Breast epithelium (tissue), 4 donors: ENCODE data around the gene TM4SF4. TPM values are rescaled to one million over a fixed set of nuclear protein-coding genes. Genes with fewer than 3 reads are reported as not detected.

Experiments used
- DNase-seq, 2 donors: peaks; one replicate each; pipeline ENCODE4 v3.0.0-alpha.2; 2019; ENCODE audit warnings: low spot score in 2 of 2
- H3K27ac ChIP-seq, 2 donors: fragments of 200-600 bp; sonication (generic) in 1 of 2; one replicate each; pipeline ENCODE4 v1.5.1; 2016 to 2019; ENCODE audit warnings: mild to moderate bottlenecking in 1 of 2
- H3K27me3 ChIP-seq, 2 donors: fragments of 200-600 bp; sonication (generic) in 1 of 2; one replicate each; pipeline versions ENCODE4 v1.5.1 to v1.6.0; 2017 to 2019; ENCODE audit warnings: control low read depth in 1 of 2, mild to moderate bottlenecking in 1 of 2
- H3K36me3 ChIP-seq: fragments of 200-600 bp; one replicate; pipeline ENCODE4 v1.5.1; 2019
- H3K4me1 ChIP-seq, 2 donors: fragments of 200-600 bp; sonication (generic); one replicate each; pipeline ENCODE4 v1.5.1; 2016 to 2019; ENCODE audit warnings: control low read depth in 1 of 2
- H3K4me3 ChIP-seq, 3 donors: fragments of 200-600 bp; sonication (generic); 1 replicate in 2 of 3; 2 replicates in 1 of 3; pipeline ENCODE4 v1.5.1; 2016 to 2019; ENCODE audit warnings: mild to moderate bottlenecking in 3 of 3, moderate library complexity in 2 of 3
- H3K9me3 ChIP-seq, 2 donors: fragments of 200-600 bp; sonication (generic) in 1 of 2; one replicate each; pipeline ENCODE4 v1.5.1; 2016 to 2019; ENCODE audit warnings: control low read depth in 1 of 2
- CTCF ChIP-seq, 3 donors: fragments of 450-650 bp; IDR thresholded peaks; one replicate each; pipeline ENCODE4 v1.5.1; 2016 to 2017; ENCODE audit warnings: antibody characterized with exemption in 3 of 3, mild to moderate bottlenecking in 3 of 3, moderate library complexity in 3 of 3
- POLR2A ChIP-seq: fragments of 450-650 bp; IDR thresholded peaks from one replicate; pipeline ENCODE4 v1.6.1; 2016; ENCODE audit warnings: antibody characterized with exemption, mild to moderate bottlenecking, moderate library complexity
- POLR2AphosphoS5 ChIP-seq, 3 donors: sonication (generic); formaldehyde crosslinking; IDR thresholded peaks; one replicate each; pipeline ENCODE4 v1.6.1; 2017; ENCODE audit warnings: antibody characterized with exemption in 3 of 3
- intact Hi-C: fragments of 100-400 bp; cut with DNase I; formaldehyde crosslinking; loops from one replicate; pipeline ENCODE4 v1.15.1; 2023; ENCODE audit warnings: low total_unique reads
- total RNA-seq, 3 donors: library from RNA; depleted of rRNA; stranded (reverse); fragments of >200 nt; gene quantifications; one replicate each; pipeline ENCODE4 v1.1.0, GENCODE V29; 2016

TM4SF4 gene
- total RNA-seq, 3 donors from 2014 or later: 1.6 TPM; not detected in 2

DNA sequence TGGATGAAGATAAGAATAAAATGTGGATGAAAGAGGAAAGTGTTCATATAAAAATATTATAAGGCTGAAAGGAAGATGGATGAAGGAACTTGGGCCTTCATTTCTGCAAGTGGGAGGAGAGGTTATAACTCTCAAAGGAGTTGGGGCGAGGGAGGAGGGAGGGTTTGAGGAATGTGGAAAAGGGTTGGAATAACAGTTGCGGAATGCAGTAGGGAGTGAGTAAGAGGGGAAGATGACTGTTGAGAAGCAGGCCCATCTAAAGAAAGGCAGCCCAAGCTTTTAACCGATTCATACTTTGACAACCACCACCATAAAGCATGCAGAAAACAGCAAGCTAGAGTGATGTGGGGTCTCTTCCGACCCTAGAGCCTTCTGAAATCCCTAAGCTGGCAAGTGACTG, 8.3 kb upstream of the TM4SF4 start:
- no peak overlapping the region for H3K4me3 ChIP-seq
- H3K36me3 ChIP-seq: no peaks in the 10 kb centered on the region
- no peaks in the 10 kb centered on the region for H3K4me1 ChIP-seq
- no peak for DNase-seq
- intact Hi-C loops: no loop called here
- no peak for TF ChIP-seq POLR2A
- TF ChIP-seq POLR2AphosphoS5 (IDR thresholded peaks at IDR 0.05): no peak
- TF ChIP-seq CTCF (IDR thresholded peaks at IDR 0.05): no peak
- H3K9me3 ChIP-seq: no peaks in the 10 kb centered on the region
- no peaks in the 10 kb centered on the region for H3K27me3 ChIP-seq
- H3K27ac ChIP-seq: no peak overlapping the region

GRCh38 chr3:149468504-149469212, 5.8 kb upstream of the TM4SF4 start:
- TF ChIP-seq POLR2AphosphoS5 (IDR thresholded peaks at IDR 0.05) (no peak), POLR2A (no peak), CTCF (IDR thresholded peaks at IDR 0.05) (no peak)
- Histone ChIP-seq H3K9me3 (no peaks in the 10 kb centered on the region), H3K27me3 (no peaks in the 10 kb centered on the region), H3K27ac (no peak overlapping the region), H3K4me1 (no peaks in the 10 kb centered on the region), H3K36me3 (no peaks in the 10 kb centered on the region), H3K4me3 (no peak overlapping the region)
- intact Hi-C loops: no loop called here
- DNase-seq: no peak

GRCh38 chr3:149470381-149470780, 4.1 kb upstream of the TM4SF4 start:
- Histone ChIP-seq H3K36me3 (no peaks in the 10 kb centered on the region), H3K27ac (no peak overlapping the region), H3K4me1 (no peaks in the 10 kb centered on the region), H3K9me3 (no peaks in the 10 kb centered on the region), H3K4me3 (no peak overlapping the region), H3K27me3 (no peaks in the 10 kb centered on the region)
- no peak for DNase-seq
- intact Hi-C loops: loop anchor here (10.0 kb wide), 1 partner anchor 96 kb away; the partner anchor contains the start of gene TM4SF1
- no peak for TF ChIP-seq POLR2AphosphoS5 (IDR thresholded peaks at IDR 0.05)
- no peak for TF ChIP-seq POLR2A
- no peak for TF ChIP-seq CTCF (IDR thresholded peaks at IDR 0.05)

DNA sequence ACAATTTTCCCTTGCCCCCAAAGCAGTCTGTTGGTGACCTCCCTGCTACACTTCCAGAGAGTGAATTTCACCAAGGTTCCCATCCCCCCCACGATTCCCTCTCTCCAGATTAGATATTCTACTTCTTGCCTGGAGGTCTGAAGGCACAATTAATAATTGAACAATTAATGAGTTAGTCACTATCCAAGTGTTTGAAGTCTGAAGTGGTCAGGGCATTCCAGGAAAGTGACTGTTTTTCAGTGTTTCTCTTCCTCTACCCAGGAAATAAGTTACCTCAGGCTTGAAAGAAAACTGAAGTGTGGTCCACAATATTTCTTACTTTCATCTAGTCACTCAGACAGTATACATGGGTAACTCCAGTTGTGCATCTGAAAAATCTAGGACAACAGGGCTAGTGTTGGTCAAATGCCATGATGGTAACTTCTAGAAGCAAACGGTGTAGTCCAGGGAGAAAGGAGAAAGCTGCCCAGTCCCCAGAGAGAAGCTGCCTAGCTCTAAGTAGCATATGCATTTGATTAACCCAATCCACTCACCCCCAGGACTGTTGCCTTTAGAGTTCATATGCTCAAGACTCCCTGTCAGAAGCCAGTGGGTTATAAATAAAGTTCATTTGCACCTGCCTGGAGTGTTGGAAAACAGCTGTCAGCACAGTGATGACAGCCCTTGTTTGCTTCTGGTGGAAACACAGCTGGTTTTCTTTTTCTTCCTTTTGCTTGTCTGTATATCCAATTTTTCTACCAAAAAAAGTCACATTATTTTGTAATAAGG, 2.3 kb upstream of the TM4SF4 start:
- DNase-seq: no peak
- Histone ChIP-seq H3K4me1 (no peaks in the 10 kb centered on the region), H3K4me3 (no peak overlapping the region), H3K36me3 (no peaks in the 10 kb centered on the region), H3K27ac (peak overlapping the region in 1 of 2 donors; percentile 71), H3K27me3 (no peaks in the 10 kb centered on the region), H3K9me3 (no peaks in the 10 kb centered on the region)
- no peak for TF ChIP-seq POLR2A
- TF ChIP-seq CTCF (IDR thresholded peaks at IDR 0.05): no peak
- no peak for TF ChIP-seq POLR2AphosphoS5 (IDR thresholded peaks at IDR 0.05)
- intact Hi-C loops: loop anchor here (10.0 kb wide), 1 partner anchor 97 kb away; the partner anchor contains the start of gene TM4SF1
